Esophagus squamous epithelium (tissue), 4 donors: Measurements from ENCODE around the gene FRS3.

Experiments used
- CTCF ChIP-seq, 6 experiments: fragments of 450-650 bp in 4 of 6; fragments of 200-600 bp in 2 of 6; sonication (generic) in 2 of 6; IDR thresholded peaks; one replicate each; pipeline ENCODE4 v1.5.1; 2016 to 2019; ENCODE audit warnings: antibody characterized with exemption in 6 of 6, mild to moderate bottlenecking in 4 of 6, moderate library complexity in 4 of 6
- POLR2A ChIP-seq, 4 donors: fragments of 450-650 bp; IDR thresholded peaks; one replicate each; pipeline ENCODE4 v1.6.1; 2017; ENCODE audit warnings: antibody characterized with exemption in 4 of 4, mild to moderate bottlenecking in 4 of 4, moderate library complexity in 3 of 4

DNA sequence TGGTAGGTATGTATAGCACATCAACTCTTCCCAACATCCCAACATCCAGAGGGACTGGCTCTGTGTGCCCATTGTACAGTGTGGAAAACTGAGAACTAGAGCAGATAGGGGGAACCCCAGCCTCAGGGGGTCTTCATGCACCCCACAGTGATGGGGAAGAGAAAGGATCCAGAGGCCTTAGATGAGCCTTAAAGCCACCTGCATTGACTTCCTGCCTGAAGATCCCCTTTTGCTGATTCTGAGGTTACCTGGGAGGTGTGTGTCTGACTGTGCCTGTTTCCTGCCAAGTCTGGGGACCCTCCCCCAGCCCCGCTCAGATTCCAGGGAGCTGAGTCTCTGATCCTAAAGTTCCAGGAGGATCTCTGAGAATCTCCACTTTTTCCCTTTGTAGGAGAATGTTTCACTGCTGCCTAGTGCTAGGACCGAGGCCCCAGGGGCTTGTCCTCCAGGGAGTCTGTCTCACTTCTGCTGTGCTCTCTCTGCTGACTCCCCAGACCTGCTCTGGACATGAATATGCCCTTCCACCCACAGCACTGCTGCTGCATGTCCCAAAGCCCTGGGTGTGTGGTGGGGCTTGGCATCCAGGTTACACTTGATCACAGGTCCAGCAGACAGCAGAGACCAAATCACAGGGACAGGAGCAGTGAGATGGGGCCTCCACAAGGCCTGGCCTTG, 19.7 kb downstream of the FRS3 start:
- TF ChIP-seq CTCF (IDR thresholded peaks at IDR 0.05) (no peak), POLR2A (IDR thresholded peaks at IDR 0.05) (no peak)
